Measurements from ENCODE around the gene INPP5F.

DNA sequence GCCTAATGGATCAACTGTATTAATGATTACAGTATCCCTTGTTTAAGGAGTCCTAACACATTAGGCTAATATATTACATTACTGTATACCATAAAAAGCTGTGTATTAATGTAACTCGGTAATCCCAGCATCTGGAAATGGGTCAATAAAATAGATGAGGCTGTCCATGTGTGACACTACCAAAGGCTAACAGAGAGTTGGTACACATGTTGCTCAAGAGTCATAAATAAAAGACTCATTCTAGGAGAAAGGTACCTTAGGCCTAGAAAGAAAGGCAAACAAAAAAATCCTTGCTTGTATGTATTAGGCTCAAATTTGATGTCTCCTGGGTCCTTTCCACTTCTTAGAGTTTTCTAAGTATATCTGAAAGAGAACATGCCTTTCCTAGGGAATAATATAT, 132.2 kb downstream of the INPP5F start:
- TF ChIP-seq RARB (CRISPR knock-in tag; IDR thresholded peaks at IDR 0.05) (no peak), BACH2 (CRISPR knock-in tag; IDR thresholded peaks at IDR 0.05; ENCODE audit: borderline replicate concordance) (no peak), ZFP3 (CRISPR knock-in tag; IDR thresholded peaks at IDR 0.05) (no peak), GLIS3 (CRISPR knock-in tag; IDR thresholded peaks at IDR 0.05) (no peak), PPARA (CRISPR knock-in tag; IDR thresholded peaks at IDR 0.05; ENCODE audit: borderline replicate concordance) (no peak), ZFP30 (CRISPR knock-in tag; IDR thresholded peaks at IDR 0.05) (no peak), ZC3H10 (CRISPR knock-in tag; IDR thresholded peaks at IDR 0.05) (no peak)
- TF ChIP-seq, protein P1, sequence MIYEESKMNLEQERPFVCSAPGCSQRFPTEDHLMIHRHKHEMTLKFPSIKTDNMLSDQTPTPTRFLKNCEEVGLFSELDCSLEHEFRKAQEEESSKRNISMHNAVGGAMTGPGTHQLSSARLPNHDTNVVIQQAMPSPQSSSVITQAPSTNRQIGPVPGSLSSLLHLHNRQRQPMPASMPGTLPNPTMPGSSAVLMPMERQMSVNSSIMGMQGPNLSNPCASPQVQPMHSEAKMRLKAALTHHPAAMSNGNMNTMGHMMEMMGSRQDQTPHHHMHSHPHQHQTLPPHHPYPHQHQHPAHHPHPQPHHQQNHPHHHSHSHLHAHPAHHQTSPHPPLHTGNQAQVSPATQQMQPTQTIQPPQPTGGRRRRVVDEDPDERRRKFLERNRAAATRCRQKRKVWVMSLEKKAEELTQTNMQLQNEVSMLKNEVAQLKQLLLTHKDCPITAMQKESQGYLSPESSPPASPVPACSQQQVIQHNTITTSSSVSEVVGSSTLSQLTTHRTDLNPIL (CRISPR knock-in tag; IDR thresholded peaks at IDR 0.05; ENCODE audit: low read depth) = no peak
- TF ChIP-seq, protein P2, sequence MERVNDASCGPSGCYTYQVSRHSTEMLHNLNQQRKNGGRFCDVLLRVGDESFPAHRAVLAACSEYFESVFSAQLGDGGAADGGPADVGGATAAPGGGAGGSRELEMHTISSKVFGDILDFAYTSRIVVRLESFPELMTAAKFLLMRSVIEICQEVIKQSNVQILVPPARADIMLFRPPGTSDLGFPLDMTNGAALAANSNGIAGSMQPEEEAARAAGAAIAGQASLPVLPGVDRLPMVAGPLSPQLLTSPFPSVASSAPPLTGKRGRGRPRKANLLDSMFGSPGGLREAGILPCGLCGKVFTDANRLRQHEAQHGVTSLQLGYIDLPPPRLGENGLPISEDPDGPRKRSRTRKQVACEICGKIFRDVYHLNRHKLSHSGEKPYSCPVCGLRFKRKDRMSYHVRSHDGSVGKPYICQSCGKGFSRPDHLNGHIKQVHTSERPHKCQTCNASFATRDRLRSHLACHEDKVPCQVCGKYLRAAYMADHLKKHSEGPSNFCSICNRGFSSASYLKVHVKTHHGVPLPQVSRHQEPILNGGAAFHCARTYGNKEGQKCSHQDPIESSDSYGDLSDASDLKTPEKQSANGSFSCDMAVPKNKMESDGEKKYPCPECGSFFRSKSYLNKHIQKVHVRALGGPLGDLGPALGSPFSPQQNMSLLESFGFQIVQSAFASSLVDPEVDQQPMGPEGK (CRISPR knock-in tag; IDR thresholded peaks at IDR 0.05; ENCODE audit: borderline replicate concordance) = no peak

All from SK-N-SH treated with all-trans-retinoic acid at 6 μM for 48 hours (cell line).